AG04449 (cell line): Measurements from ENCODE around the gene ZNF474.

Source experiments
- CTCF ChIA-PET: fragments of 350-600 bp; formaldehyde crosslinking; extraction: SDS; loops from one replicate; lab custom pipeline; 2021; ENCODE audit warnings: antibody characterized with exemption; lab: Yijun Ruan, JAX
- POLR2A ChIA-PET: fragments of 400-600, 350-600 bp; formaldehyde crosslinking; extraction: SDS; loops from one replicate; lab custom pipeline; 2020; ENCODE audit warnings: antibody characterized with exemption, inconsistent platforms; lab: Yijun Ruan, JAX
- DNase-seq: peaks from one replicate; pipeline ENCODE4 v3.0.0-alpha.2; 2010; ENCODE audit warnings: low read depth, low spot score
- H3K4me3 ChIP-seq: 2 replicates; pipeline ENCODE4 v1.5.1; 2011; ENCODE audit warnings: low read depth, mild to moderate bottlenecking, control low read depth, low read length
- TF ChIP-seq, protein P1 (sequence below): IDR thresholded peaks from one replicate; pipeline ENCODE4 v1.5.1; 2011; ENCODE audit warnings: mild to moderate bottlenecking, moderate library complexity, low read length, control low read depth, inconsistent platforms; ENCODE audit not compliant: insufficient read depth; ENCODE audit errors: missing control alignments

ZNF474 gene

DNA sequence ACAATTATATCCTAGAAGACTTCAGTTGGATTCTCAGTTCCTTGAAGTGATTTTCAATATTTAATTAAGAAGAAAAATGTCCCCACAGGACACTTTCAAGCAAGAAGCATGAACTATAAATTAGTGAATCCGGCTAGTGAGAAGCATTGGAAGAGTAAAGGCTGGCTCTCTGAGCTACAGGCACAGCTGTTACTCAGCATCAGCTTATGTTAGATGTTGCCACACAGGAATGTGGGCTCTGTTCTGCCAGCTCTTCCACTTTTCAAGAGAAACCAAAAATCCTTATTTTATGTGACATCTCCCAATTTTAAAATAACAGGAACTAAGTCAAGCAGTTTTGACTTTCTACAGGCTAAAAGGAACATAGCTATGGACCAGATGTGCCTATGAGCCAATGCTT is 14.9 kb downstream of the ZNF474 start:
- ChIA-PET POLR2A (no interaction called here), CTCF (interaction anchor here (1.2 to 9.3 kb wide), 6 partner anchors 13 to 68 kb away, joined by 3 to 81 read pairs (median 5); no protein-coding TSS in a partner anchor)
- no peak for DNase-seq
- TF ChIP-seq, protein P1, sequence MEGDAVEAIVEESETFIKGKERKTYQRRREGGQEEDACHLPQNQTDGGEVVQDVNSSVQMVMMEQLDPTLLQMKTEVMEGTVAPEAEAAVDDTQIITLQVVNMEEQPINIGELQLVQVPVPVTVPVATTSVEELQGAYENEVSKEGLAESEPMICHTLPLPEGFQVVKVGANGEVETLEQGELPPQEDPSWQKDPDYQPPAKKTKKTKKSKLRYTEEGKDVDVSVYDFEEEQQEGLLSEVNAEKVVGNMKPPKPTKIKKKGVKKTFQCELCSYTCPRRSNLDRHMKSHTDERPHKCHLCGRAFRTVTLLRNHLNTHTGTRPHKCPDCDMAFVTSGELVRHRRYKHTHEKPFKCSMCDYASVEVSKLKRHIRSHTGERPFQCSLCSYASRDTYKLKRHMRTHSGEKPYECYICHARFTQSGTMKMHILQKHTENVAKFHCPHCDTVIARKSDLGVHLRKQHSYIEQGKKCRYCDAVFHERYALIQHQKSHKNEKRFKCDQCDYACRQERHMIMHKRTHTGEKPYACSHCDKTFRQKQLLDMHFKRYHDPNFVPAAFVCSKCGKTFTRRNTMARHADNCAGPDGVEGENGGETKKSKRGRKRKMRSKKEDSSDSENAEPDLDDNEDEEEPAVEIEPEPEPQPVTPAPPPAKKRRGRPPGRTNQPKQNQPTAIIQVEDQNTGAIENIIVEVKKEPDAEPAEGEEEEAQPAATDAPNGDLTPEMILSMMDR = no peak
- H3K4me3 ChIP-seq = no peak overlapping the region

DNA sequence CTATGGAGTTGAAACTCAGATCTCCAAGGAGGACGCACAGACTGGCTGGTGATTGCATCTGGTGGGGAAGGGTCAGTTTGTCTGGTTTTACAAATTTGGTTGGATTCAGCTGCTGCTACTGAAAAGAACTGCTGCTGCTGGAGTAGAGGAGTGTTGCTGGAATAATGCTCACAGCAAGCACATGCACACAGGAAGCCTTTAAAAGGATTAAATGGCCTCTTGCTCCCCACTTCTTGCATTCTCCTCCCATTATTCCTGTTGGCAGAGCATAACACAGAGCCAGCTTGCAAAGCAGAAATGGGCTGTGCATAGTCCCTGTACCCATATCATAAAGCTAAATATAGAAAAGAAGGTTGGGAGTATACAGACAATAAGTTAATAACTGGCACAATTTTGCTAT is 16.6 kb downstream of the ZNF474 start:
- POLR2A ChIA-PET = interaction anchor here (0.7 kb wide), 1 partner anchor 69 kb away, joined by 3 read pairs; no protein-coding TSS in a partner anchor
- no peak for DNase-seq
- no peak overlapping the region for H3K4me3 ChIP-seq
- CTCF ChIA-PET = interaction anchor here (0.9 to 9.3 kb wide), 3 partner anchors 11 to 65 kb away, joined by 3 to 81 read pairs (median 5); no protein-coding TSS in a partner anchor
- TF ChIP-seq, protein P1 = no peak

DNA sequence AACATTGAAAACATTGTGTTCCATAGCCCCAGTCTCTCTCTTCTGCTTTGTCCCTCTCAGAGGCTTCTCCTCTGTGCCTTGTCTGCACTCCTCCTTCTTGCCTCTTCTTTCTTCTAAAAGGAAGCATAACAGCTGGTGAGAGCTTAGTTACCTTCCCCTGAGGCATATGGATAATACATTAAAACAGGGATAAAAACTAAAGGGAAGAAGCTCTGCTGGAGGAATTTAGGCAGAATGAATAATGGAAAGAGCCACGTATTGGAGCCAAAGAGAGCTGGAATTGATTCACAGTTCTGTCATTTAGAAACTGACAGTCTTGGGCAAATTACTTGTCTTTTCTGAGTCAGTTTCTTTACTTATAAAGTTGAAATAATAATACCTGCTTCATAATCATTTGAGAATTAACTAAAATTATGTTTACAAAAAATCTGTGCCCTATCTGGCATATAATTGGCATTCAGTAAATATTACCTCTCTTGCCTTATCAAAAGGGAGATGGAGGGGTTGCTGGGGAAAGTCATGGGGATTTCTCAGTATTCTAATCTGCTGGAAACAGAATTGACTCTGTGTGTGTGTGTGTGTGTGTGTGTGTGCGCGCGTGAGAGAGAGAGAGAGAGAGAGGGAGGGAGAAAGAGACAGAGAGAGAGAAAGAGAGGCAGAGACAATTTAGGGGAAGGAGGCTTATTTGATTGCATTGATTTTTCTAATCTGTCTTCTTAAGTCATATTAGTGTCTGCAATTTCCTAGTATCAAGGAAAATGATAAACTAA is 20.2 kb downstream of the ZNF474 start:
- POLR2A ChIA-PET = interaction anchor here (0.7 to 2.0 kb wide), 4 partner anchors 14 to 74 kb away, joined by 3 to 12 read pairs (median 6); partner anchors contain the start of gene LOX
- no peak overlapping the region for H3K4me3 ChIP-seq
- TF ChIP-seq, protein P1 = no peak
- no peak for DNase-seq
- CTCF ChIA-PET = interaction anchor here (1.1 to 12.5 kb wide), 5 partner anchors 9 to 73 kb away, joined by 3 to 166 read pairs (median 10); no protein-coding TSS in a partner anchor

DNA sequence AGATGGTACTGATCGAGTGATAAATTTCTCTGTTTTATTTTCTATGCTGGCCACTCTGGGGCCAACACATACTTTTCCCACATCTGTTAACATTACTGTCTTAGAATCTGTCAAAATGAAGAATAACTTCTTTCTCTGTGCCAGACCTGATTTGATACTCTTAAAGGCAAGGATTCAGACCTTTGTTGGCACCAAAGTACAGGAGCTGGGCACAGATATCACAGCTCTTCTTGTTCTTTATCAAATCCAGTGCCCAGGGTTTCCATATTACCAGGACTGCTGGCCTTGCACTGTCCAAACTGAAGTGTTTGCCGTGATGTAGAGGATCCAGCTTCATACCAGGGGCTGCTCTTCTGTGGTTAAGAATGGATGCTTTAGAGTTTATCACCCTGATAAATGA is 20.9 kb downstream of the ZNF474 start:
- no peak overlapping the region for H3K4me3 ChIP-seq
- TF ChIP-seq, protein P1 = no peak
- no peak for DNase-seq
- CTCF ChIA-PET = interaction anchor here (1.1 to 12.5 kb wide), 5 partner anchors 9 to 73 kb away, joined by 3 to 166 read pairs (median 10); no protein-coding TSS in a partner anchor
- POLR2A ChIA-PET = interaction anchor here (0.9 to 2.0 kb wide), 3 partner anchors 14 to 72 kb away, joined by 3 to 12 read pairs (median 8); partner anchors contain the start of gene LOX

DNA sequence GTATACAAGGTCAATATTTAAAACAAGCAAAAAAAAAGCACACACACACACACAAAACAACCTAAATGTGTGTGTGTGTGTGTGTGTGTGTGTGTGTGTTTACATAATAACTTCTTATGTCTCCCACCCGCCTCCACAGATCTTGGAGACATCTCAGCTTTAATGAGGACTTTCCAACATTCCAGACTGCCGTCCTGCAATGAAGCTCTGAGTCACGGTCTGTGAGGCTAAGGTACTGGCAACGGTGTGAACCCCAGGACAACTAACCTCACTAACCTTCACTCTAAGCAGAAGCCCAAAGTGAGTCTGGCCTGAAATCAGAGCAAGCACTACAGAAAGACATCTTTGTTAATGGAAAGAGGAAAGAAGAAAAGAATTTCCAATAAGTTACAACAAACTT is 22.3 kb downstream of the ZNF474 start:
- no peak overlapping the region for H3K4me3 ChIP-seq
- TF ChIP-seq, protein P1 = no peak
- peak; percentile 85 for DNase-seq
- ChIA-PET POLR2A (interaction anchor here (0.7 to 2.3 kb wide), 5 partner anchors 9 to 190 kb away, joined by 3 to 19 read pairs (median 12); partner anchors contain the start of genes LOX and SRFBP1), CTCF (interaction anchor here (0.8 to 12.5 kb wide), 6 partner anchors 9 to 183 kb away, joined by 3 to 166 read pairs (median 4); partner anchors contain the start of gene ZNF474)
